ENCODE data around the gene GLS2.
A peak's percentile ranks its signal among the peaks of the same experiment; 100 is the strongest.
"Not testable (repeated sequence)": the region's sequence is repeated elsewhere in the genome, so short reads cannot be mapped to it uniquely, and the experiment has no call there.

Gene GLS2

GRCh38 chr12:56490360-56490759 lies 2.4 kb upstream of the GLS2 start:
- DNase-seq = no peak

- DNase-seq = no peak
Observed at GRCh38 chr12:56487448-56488040, 417 bp downstream of the GLS2 start.

GRCh38 chr12:56486694-56487093 lies 1.3 kb downstream of the GLS2 start:
- DNase-seq = no peak

GRCh38 chr12:56484566-56484965 lies 3.4 kb downstream of the GLS2 start:
- no peak for DNase-seq

GRCh38 chr12:56479625-56480024 lies 8.3 kb downstream of the GLS2 start:
- DNase-seq = no peak

GRCh38 chr12:56477521-56478225 lies 10.3 kb downstream of the GLS2 start:
- DNase-seq = no peak

GRCh38 chr12:56476972-56477432 lies 11.0 kb downstream of the GLS2 start:
- DNase-seq = no peak

GRCh38 chr12:56476143-56476542 lies 11.8 kb downstream of the GLS2 start:
- no peak for DNase-seq

GRCh38 chr12:56474389-56474788 lies 13.6 kb downstream of the GLS2 start:
- DNase-seq = no peak

GRCh38 chr12:56469007-56469930 lies 18.7 kb downstream of the GLS2 start:
- no peak for DNase-seq

- DNase-seq = peak; percentile 94
Observed at GRCh38 chr12:56468216-56469006, 19.6 kb downstream of the GLS2 start, which contains the start of gene SPRYD4. Gene SPRYD4 (plus strand): TSS chr12:56468578. CDS start chr12:56468592, 14 bp downstream.

- no peak for DNase-seq
Observed at GRCh38 chr12:56462565-56462964, 25.4 kb downstream of the GLS2 start.

- peak; percentile 24 for DNase-seq
Observed at GRCh38 chr12:56461235-56462159, 26.5 kb downstream of the GLS2 start.

- no peak for DNase-seq
Observed at GRCh38 chr12:56457817-56458216, 30.1 kb downstream of the GLS2 start.

GRCh38 chr12:56454557-56454956 lies 33.4 kb downstream of the GLS2 start, which contains the start of gene MIP:
Gene MIP (minus strand): TSS chr12:56454657. CDS start chr12:56454613, 44 bp downstream.
- DNase-seq = no peak

- DNase-seq = no peak
Observed at GRCh38 chr12:56451147-56451546, 36.8 kb downstream of the GLS2 start.

GRCh38 chr12:56450241-56450640 lies 37.7 kb downstream of the GLS2 start:
- DNase-seq = no peak

- DNase-seq = no peak
Observed at GRCh38 chr12:56449622-56449984, 38.4 kb downstream of the GLS2 start.

- DNase-seq = peak; percentile 89
Observed at GRCh38 chr12:56448860-56449621, 38.9 kb downstream of the GLS2 start, which contains the start of gene TIMELESS. Gene TIMELESS (minus strand): TSS chr12:56449426. CDS start chr12:56434170, 15,256 bp downstream.

GRCh38 chr12:56443208-56443607 lies 44.8 kb downstream of the GLS2 start:
- not testable (repeated sequence) for DNase-seq
